ENCODE measurements around the gene INTS11.

INTS11 gene

DNA sequence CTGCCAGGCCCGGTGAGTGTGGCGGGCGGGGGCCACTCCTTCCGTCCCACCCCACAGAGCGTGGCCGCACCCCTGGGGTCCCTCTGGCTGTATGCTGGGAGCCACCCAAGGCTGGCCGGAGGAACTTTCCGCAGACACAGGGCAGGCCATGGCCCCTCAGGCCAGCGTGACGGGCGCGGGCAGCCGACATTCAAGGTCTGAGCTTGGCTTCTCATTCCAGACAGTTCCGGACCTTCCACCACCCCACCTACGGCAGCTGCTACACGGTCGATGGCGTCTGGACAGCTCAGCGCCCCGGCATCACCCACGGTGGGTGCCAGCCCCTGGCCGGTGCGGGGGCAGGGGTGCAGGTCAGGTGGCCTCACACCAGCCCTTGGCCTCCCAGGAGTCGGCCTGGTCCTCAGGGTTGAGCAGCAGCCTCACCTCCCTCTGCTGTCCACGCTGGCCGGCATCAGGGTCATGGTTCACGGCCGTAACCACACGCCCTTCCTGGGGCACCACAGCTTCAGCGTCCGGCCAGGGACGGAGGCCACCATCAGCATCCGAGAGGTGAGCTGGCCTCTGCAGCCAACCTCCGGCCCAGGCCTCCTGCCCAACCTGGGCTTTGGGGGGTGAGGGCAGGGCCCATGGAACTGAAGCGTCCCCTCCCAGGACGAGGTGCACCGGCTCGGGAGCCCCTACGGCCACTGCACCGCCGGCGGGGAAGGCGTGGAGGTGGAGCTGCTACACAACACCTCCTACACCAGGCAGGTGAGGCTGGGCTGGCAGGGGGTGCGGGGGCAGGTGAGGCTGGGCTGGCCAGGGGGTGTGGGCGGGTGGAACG is 37.0 kb downstream of the INTS11 start:
- no peak for DNase-seq (ENCODE audit: low read depth in 1 of 2, low spot score in 1 of 2)

DNA sequence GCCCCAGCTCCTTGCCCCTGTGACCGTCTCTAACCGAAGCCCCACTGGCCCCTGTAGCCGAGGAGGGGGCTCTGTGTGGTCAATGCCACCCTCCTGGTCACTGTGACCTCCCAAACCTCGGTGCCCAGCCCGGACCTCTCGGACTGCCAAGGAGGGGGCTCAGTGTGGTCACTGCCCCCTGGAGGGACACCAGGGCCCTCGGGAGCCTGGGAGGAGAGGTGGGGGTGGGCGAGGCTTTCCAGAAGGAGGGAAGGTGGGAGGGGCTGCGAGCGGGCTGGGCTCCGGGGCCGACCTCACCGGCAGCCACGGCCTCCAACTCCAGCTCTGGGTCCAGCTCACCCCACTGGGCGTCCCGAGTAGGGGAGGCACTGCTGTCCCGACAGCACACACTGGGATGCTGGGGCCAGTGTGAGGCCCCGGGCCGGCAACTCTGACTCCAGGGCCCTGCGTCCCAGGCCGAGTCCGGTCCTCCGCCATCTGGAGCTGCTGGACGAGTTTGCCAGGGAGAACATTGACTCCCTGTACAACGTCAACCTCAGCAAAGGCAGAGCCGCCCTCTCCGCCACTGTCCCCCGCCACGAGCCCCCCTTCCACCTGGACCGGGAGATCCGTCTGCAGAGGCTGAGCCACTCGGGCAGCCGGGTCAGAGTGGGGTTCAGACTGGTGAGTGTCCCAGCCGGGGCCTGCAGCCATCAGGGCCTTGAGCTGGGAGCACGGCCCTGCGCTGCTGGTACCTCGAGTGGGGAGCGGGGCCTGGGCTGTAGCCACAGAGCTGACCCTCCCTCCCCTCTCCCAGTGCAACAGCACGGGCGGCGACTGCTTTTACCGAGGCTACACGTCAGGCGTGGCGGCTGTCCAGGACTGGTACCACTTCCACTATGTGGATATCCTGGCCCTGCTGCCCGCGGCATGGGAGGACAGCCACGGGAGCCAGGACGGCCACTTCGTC is 37.9 kb downstream of the INTS11 start:
- DNase-seq (ENCODE audit: low read depth in 1 of 2, low spot score in 1 of 2): no peak

DNA sequence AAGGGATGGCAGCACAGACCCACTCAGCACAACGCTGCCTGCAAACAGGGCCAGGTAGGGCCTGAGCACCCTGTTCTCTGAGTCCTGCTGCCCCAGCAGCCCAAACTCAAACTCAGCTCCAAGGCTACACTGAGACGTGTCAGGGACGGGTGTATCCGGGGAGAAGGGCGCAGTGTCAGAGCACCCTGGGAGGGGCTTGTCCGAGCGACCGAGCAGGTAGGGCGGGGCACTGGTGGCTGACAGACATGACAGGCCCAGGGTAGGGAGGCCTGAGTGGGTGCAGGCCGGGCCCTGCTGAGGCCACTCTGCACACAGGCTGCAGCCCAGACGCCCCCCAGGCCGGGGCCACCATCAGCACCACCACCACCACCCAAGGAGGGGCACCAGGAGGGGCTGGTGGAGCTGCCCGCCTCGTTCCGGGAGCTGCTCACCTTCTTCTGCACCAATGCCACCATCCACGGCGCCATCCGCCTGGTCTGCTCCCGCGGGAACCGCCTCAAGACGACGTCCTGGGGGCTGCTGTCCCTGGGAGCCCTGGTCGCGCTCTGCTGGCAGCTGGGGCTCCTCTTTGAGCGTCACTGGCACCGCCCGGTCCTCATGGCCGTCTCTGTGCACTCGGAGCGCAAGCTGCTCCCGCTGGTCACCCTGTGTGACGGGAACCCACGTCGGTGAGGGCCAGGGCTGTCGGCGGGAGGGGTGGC is 38.7 kb downstream of the INTS11 start:
- no peak for DNase-seq (ENCODE audit: low read depth in 1 of 2, low spot score in 1 of 2)

GRCh38 chr1:1285102-1285571 is 39.3 kb downstream of the INTS11 start:
- DNase-seq (ENCODE audit: low read depth in 1 of 2, low spot score in 1 of 2): no peak

- DNase-seq (ENCODE audit: low read depth in 1 of 2, low spot score in 1 of 2): no peak
Observed at GRCh38 chr1:1284221-1285101, 40.0 kb downstream of the INTS11 start.

DNA sequence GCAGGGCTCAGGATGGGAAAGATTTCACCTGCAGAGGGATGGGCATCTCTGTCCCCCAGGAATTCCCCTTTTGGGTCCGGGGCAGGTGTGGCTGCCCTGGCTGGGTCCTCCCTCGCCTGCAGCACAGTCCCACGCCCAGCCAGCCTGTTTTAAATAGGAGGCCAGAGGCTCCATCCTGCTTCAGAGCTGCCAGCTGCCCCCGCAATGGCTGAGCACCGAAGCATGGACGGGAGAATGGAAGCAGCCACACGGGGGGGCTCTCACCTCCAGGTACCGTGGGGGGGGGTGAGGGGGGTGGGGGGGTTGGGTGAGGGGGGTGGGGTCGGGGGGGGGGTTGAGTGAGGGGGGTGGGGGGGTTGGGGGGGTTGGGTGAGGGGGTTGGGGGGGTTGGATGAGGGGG is 40.6 kb downstream of the INTS11 start:
- DNase-seq (ENCODE audit: low read depth in 1 of 2, low spot score in 1 of 2): no peak

DNA sequence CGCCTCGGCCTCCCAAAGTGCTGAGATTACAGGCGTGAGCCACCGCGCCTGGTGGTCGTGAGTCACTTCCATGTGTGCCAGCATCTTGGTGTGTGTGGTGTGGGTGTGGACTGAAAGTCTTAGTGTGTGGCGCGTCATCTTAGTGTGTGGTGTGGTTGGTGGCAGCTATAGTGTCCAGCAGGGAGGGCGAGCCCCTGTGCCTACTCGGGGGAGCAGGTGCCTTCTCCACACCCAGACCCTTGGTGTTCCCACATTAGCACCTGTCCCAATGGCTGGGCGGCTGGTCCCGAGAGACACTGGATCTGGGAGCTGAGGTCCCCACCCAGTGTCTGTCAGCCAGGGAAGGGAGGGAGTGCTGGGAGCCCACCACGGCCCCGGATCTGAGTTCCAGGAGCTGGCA is 41.5 kb downstream of the INTS11 start:
- no peak for DNase-seq (ENCODE audit: low read depth in 1 of 2, low spot score in 1 of 2)

DNA sequence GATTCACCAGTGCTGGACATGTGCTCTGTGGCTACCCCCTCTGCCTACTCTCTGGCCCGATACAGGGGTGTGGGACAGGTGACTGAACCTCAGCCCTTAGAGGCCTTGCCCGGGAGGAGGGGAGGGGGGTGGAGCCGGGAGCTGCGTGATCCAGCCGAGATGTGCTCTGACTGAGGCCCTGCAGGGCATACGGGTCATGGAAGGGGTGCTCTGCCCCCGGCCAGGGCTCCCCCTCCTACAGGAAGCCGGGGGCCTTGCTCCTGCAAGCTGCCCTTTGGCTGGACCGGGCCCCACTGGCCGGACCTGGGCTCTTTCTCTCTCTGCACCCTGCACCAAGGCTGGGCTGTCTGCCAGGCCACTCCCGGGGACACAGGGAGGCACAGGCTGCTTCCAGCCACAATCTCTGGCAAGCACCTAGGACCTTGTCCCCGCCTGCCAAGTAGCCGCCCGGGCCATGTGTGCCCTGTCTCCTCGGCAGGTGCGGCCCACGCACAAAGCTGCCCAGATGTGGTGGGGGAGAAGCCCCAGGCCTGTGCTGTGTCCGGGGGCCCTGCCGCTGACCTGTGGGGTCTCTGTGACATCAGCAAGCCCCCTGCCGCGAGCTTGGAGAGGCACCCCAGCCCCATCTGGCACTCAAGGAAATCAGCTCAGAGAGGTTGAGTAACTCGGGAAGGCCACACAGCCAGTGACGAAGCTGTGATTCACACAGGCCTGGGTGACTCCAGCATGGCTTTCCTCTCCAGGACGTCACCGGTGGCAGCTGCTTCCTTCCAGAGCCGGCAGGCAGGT is 42.7 kb downstream of the INTS11 start:
- no peak for DNase-seq (ENCODE audit: low read depth in 1 of 2, low spot score in 1 of 2)

DNA sequence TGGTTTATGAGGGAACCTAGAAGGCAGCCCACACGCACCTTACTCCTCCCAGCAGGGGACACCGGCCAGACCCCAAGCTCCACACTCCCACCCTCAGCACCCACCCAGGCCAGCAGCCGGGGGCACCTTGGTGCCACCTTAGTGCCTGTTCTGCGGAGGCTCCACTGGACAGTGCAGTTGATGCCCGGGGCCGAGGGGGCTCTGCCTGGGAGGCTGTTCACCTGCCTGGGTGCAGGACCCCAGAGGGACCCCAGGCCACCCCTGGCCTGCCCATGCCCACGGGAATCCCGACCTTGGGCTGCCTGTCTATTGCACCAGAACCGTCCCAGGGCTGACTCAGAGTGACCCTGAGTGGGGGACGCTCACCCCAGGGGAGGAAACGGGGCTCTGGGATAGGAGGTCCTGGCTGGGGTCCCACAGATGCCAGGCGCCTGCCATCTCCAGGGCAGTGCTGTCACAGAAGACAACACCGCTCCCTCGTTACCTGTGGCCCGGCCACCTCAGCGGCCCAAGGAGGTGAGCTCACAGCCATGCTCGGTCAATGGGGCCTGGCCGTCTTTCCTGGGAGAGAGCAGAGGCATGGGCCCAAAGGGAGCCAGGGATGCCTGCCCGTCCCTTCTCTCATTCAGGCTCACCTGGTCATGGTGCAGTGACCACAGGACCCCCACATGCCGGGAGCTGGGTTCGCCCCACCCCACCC is 43.5 kb downstream of the INTS11 start:
- no peak for DNase-seq (ENCODE audit: low read depth in 1 of 2, low spot score in 1 of 2)

- no peak for DNase-seq (ENCODE audit: low read depth in 1 of 2, low spot score in 1 of 2)
Observed at GRCh38 chr1:1279028-1279427, 45.4 kb downstream of the INTS11 start.

DNA sequence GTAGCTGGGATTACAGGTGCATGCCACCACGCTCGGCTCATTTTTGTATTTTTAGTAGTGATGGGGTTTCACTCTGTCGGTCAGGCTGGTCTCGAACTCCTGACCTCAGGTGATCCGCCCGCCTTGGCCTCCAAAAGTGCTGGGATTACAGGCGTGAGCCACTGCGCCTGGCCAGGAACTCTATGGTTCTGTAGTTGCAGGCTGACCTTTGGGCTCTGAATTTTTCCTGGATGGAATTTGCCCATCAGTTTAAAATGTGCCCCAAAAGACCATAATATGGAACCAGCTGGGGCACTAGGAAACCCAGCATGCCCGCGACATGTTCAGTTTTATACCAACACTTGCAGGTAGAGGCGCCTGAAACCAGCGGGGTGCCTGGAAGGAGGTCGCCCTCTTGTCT is 45.8 kb downstream of the INTS11 start:
- DNase-seq (ENCODE audit: low read depth in 1 of 2, low spot score in 1 of 2): no peak

- no peak for DNase-seq (ENCODE audit: low read depth in 1 of 2, low spot score in 1 of 2)
Observed at GRCh38 chr1:1275836-1276235, 48.6 kb downstream of the INTS11 start.

DNA sequence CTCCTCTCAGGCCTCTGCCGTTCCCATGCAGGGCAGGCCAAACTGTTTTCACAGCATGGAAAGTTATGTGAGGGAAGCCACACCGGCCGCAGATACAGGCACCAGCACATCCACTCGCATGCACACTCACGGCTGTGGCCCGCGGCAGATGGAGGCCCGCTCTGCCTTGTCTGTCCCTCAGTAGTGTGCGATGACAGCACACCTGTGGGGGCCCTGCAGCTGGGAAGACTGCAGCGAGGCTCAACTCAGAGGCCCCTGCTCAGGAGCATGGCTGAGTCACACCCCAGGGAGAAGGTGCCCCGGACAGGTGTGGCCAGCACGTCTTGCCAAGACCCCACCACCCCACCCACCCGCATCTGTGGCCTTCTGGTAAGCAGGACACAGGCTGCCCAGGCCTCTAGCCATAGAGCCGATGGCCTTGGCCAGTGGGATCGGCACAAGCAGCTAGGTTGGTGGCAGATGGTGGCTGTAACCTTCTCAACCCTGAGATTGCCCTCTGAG is 49.5 kb downstream of the INTS11 start:
- no peak for DNase-seq (ENCODE audit: low read depth in 1 of 2, low spot score in 1 of 2)

- no peak for DNase-seq (ENCODE audit: low read depth in 1 of 2, low spot score in 1 of 2)
Observed at GRCh38 chr1:1274299-1274930, 50.0 kb downstream of the INTS11 start.

GRCh38 chr1:1273512-1274298 is 50.8 kb downstream of the INTS11 start, which contains the start of gene UBE2J2:
TSS of gene UBE2J2 (minus strand) at chr1:1273854. CDS start at chr1:1267992, 5,862 bp downstream.
- peak; percentile 84 to 92 for DNase-seq (ENCODE audit: low read depth in 1 of 2, low spot score in 1 of 2)

GRCh38 chr1:1273209-1273511 is 51.3 kb downstream of the INTS11 start:
- DNase-seq (ENCODE audit: low read depth in 1 of 2, low spot score in 1 of 2): no peak

- DNase-seq (ENCODE audit: low read depth in 1 of 2, low spot score in 1 of 2): no peak
Observed at GRCh38 chr1:1272341-1273208, 51.9 kb downstream of the INTS11 start.

Data from activated CD4-positive, alpha-beta T cell treated with anti-CD3 and anti-CD28 coated beads, Interleukin-2, amount 50 U/mL, for 24 hours (primary cell).